HG03060 (cell line): ENCODE measurements around the gene ADAM19.
"Not testable (repeated sequence)": the region's sequence is repeated elsewhere in the genome, so short reads cannot be mapped to it uniquely, and the experiment has no call there.

Experiments used
- ATAC-seq: cut with Tn5 transposase; IDR thresholded peaks from one replicate; pipeline ENCODE4 v1.9.1; 2021; ENCODE audit warnings: low read depth, moderate number of reproducible peaks; ENCODE audit not compliant: unreplicated experiment

Gene ADAM19

GRCh38 chr5:157494178-157494832, 81.3 kb downstream of the ADAM19 start:
- ATAC-seq, result no peak

GRCh38 chr5:157492886-157493285, 82.7 kb downstream of the ADAM19 start:
- ATAC-seq, result no peak

GRCh38 chr5:157491471-157491995, 84.0 kb downstream of the ADAM19 start:
- ATAC-seq, result no peak

GRCh38 chr5:157487358-157487757, 88.2 kb downstream of the ADAM19 start:
- ATAC-seq, result no peak

- no peak for ATAC-seq
Observed at GRCh38 chr5:157486861-157487260, 88.7 kb downstream of the ADAM19 start.

- no peak for ATAC-seq
Observed at GRCh38 chr5:157486221-157486681, 89.3 kb downstream of the ADAM19 start.

GRCh38 chr5:157485811-157486210, 89.8 kb downstream of the ADAM19 start:
- no peak for ATAC-seq

- no peak for ATAC-seq
Observed at GRCh38 chr5:157485340-157485739, 90.2 kb downstream of the ADAM19 start.

- ATAC-seq, result no peak
Observed at GRCh38 chr5:157484768-157485167, 90.8 kb downstream of the ADAM19 start.

GRCh38 chr5:157482702-157483101, 92.9 kb downstream of the ADAM19 start:
- ATAC-seq, result not testable (repeated sequence)

GRCh38 chr5:157481666-157482065, 93.9 kb downstream of the ADAM19 start:
- no peak for ATAC-seq

GRCh38 chr5:157481265-157481664, 94.3 kb downstream of the ADAM19 start:
- ATAC-seq, result no peak

GRCh38 chr5:157479612-157480510, 95.7 kb downstream of the ADAM19 start:
- no peak for ATAC-seq

- no peak for ATAC-seq
Observed at GRCh38 chr5:157479166-157479565, 96.4 kb downstream of the ADAM19 start.

GRCh38 chr5:157478726-157479125, 96.8 kb downstream of the ADAM19 start:
- ATAC-seq, result no peak

GRCh38 chr5:157477814-157478494, 97.6 kb downstream of the ADAM19 start:
- ATAC-seq, result no peak

GRCh38 chr5:157476702-157477408, 98.7 kb downstream of the ADAM19 start:
- no peak for ATAC-seq

- ATAC-seq, result no peak
Observed at GRCh38 chr5:157475432-157475831, 100.1 kb downstream of the ADAM19 start.

- ATAC-seq, result no peak
Observed at GRCh38 chr5:157473383-157474320, 101.9 kb downstream of the ADAM19 start.
